Thyroid gland (tissue), 4 donors: Measurements from ENCODE around the gene RAN. TPM values are rescaled to one million over a fixed set of nuclear protein-coding genes. Genes with fewer than 3 reads are reported as not detected.
A peak's percentile ranks its signal among the peaks of the same experiment; 100 is the strongest.

ENCODE experiments used
- DNase-seq, 2 donors: peaks; one replicate each; pipeline ENCODE4 v3.0.0-alpha.2; 2019
- H3K27ac ChIP-seq, 3 donors: fragments of 200-600 bp; sonication (generic); 1 replicate in 2 of 3; 2 replicates in 1 of 3; pipeline ENCODE4 v1.5.1; 2016 to 2019; ENCODE audit warnings: mild to moderate bottlenecking in 1 of 3, moderate library complexity in 1 of 3
- H3K27me3 ChIP-seq: fragments of 200-600 bp; sonication (generic); one replicate; pipeline ENCODE4 v1.5.1; 2019
- H3K36me3 ChIP-seq, 2 donors: fragments of 200-600 bp; sonication (generic); one replicate each; pipeline ENCODE4 v1.5.1; 2016 to 2019
- H3K4me1 ChIP-seq, 2 donors: fragments of 200-600 bp; sonication (generic); one replicate each; pipeline ENCODE4 v1.5.1; 2017 to 2019
- H3K4me3 ChIP-seq, 3 donors: fragments of 200-600 bp; sonication (generic); replicated peaks in 1 of 3; 1 replicate in 2 of 3; 2 replicates in 1 of 3; pipeline ENCODE4 v1.5.1; 2016; ENCODE audit warnings: mild to moderate bottlenecking in 1 of 3
- H3K9me3 ChIP-seq: fragments of 200-600 bp; sonication (generic); one replicate; pipeline ENCODE4 v1.5.1; 2017
- POLR2A ChIP-seq, 2 donors: fragments of 450-650 bp; IDR thresholded peaks; one replicate each; pipeline ENCODE4 v1.6.1; 2017; ENCODE audit warnings: antibody characterized with exemption in 2 of 2, mild to moderate bottlenecking in 2 of 2, moderate library complexity in 1 of 2
- WGBS, 2 donors: methylation state at CpG; one replicate each; pipeline ENCODE4 v1.1.5; 2017; 5-methylcytosine and 5-hydroxymethylcytosine counted together
- intact Hi-C: fragments of 100-400 bp; cut with DNase I; formaldehyde crosslinking; loops from one replicate; pipeline ENCODE4 v1.15.1; 2023
- total RNA-seq, 4 donors: library from RNA; depleted of rRNA; stranded (reverse); fragments of >200 nt; gene quantifications; one replicate each; pipeline ENCODE4 v1.2.3, GENCODE V29; 2016
- TF ChIP-seq, protein P1 (sequence below), 6 experiments: fragments of 200-600 bp in 3 of 6; fragments of 450-650 bp in 3 of 6; sonication (generic) in 3 of 6; IDR thresholded peaks; one replicate each; pipeline ENCODE4 v1.5.1; 2016 to 2019; ENCODE audit warnings: antibody characterized with exemption in 6 of 6, mild to moderate bottlenecking in 2 of 6, inconsistent platforms in 1 of 6, moderate library complexity in 1 of 6

The RAN gene
- total RNA-seq, 4 donors from 2014 or later: 123 to 169 (median 142) TPM

- no peaks in the 10 kb centered on the region for H3K9me3 ChIP-seq
- H3K27me3 ChIP-seq: no peaks in the 10 kb centered on the region
- TF ChIP-seq, protein P1, sequence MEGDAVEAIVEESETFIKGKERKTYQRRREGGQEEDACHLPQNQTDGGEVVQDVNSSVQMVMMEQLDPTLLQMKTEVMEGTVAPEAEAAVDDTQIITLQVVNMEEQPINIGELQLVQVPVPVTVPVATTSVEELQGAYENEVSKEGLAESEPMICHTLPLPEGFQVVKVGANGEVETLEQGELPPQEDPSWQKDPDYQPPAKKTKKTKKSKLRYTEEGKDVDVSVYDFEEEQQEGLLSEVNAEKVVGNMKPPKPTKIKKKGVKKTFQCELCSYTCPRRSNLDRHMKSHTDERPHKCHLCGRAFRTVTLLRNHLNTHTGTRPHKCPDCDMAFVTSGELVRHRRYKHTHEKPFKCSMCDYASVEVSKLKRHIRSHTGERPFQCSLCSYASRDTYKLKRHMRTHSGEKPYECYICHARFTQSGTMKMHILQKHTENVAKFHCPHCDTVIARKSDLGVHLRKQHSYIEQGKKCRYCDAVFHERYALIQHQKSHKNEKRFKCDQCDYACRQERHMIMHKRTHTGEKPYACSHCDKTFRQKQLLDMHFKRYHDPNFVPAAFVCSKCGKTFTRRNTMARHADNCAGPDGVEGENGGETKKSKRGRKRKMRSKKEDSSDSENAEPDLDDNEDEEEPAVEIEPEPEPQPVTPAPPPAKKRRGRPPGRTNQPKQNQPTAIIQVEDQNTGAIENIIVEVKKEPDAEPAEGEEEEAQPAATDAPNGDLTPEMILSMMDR (IDR thresholded peaks at IDR 0.05): peak in 2 of 6 experiments; percentile 32 to 37
- TF ChIP-seq POLR2A (IDR thresholded peaks at IDR 0.05): no peak
- intact Hi-C loops: no loop called here
- H3K4me1 ChIP-seq: peaks cover 18 to 27% of the 10 kb centered on the region in 2 donors
- peaks cover 19 to 23% of the 10 kb centered on the region in 2 donors for H3K36me3 ChIP-seq
- peak overlapping the region in 2 of 3 donors; percentile 42 to 79 for H3K27ac ChIP-seq
- WGBS, 2 donors: 62 to 64% methylated on average over 18 to 30 of the region's 31 CpGs
- H3K4me3 ChIP-seq: peak overlapping the region in 1 of 3 donors; percentile 50
- peak; percentile 53 for DNase-seq
Observed at GRCh38 chr12:130870442-130871285, 1.2 kb upstream of the RAN start.

- intact Hi-C loops: loop anchor here (2.0 kb wide), 1 partner anchor 54 kb away; no protein-coding TSS in a partner anchor
- H3K9me3 ChIP-seq: no peaks in the 10 kb centered on the region
- WGBS, 2 donors: 5 to 13% methylated on average over 8 to 20 of the region's 79 CpGs
- H3K27ac ChIP-seq: peak overlapping the region; percentile 55 to 78 (median 73)
- H3K36me3 ChIP-seq: peaks cover 35 to 37% of the 10 kb centered on the region in 2 donors
- no peak for TF ChIP-seq POLR2A (IDR thresholded peaks at IDR 0.05)
- TF ChIP-seq, protein P1 (IDR thresholded peaks at IDR 0.05): no peak
- H3K4me3 ChIP-seq: peak overlapping the region; percentile 55 to 73 (median 62)
- DNase-seq: peak; percentile 32 to 41
- H3K27me3 ChIP-seq: no peaks in the 10 kb centered on the region
- H3K4me1 ChIP-seq: peaks cover 18 to 27% of the 10 kb centered on the region in 2 donors
Observed at GRCh38 chr12:130872179-130873096, 572 bp downstream of the RAN start.

GRCh38 chr12:130873106-130873795 lies 1.4 kb downstream of the RAN start:
- intact Hi-C loops: loop anchor here (2.0 kb wide), 1 partner anchor 54 kb away; no protein-coding TSS in a partner anchor
- Histone ChIP-seq H3K27ac (no peak overlapping the region), H3K4me3 (peak overlapping the region in 1 of 3 donors; percentile 73), H3K27me3 (no peaks in the 10 kb centered on the region), H3K36me3 (peaks cover 37 to 39% of the 10 kb centered on the region in 2 donors), H3K9me3 (no peaks in the 10 kb centered on the region), H3K4me1 (peaks cover 18 to 27% of the 10 kb centered on the region in 2 donors)
- 38 to 55% methylated on average over 4 of the region's 4 CpGs for WGBS, 2 donors
- DNase-seq: no peak
- TF ChIP-seq, protein P1 (IDR thresholded peaks at IDR 0.05): no peak
- no peak for TF ChIP-seq POLR2A (IDR thresholded peaks at IDR 0.05)

DNA sequence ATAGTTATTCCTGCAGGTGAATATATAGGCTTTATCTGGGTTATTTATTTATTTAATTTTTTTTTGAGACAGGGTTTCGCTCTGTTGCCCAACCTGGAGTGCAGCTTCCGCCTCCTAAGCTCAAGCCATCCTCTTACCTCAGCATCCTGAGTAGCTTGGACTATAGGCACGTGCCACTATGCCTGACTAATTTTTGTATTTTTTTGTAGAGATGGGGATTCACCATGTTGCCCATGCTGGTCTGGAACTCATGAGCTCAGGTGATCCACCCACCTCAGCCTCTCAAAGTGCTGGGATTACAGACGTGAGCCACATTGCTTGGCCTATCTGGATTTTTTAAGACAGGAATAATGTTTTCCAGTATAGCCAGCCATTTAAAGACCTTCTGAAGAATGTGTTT lies 2.0 kb downstream of the RAN start:
- Histone ChIP-seq H3K27me3 (no peaks in the 10 kb centered on the region), H3K4me3 (no peak overlapping the region), H3K36me3 (peaks cover 37 to 39% of the 10 kb centered on the region in 2 donors), H3K27ac (no peak overlapping the region), H3K4me1 (peaks cover 18 to 27% of the 10 kb centered on the region in 2 donors), H3K9me3 (no peaks in the 10 kb centered on the region)
- intact Hi-C loops: loop anchor here (2.0 kb wide), 1 partner anchor 55 kb away; no protein-coding TSS in a partner anchor
- WGBS, 2 donors: 75 to 80% methylated on average over 4 of the region's 4 CpGs
- TF ChIP-seq POLR2A (IDR thresholded peaks at IDR 0.05): no peak
- TF ChIP-seq, protein P1 (IDR thresholded peaks at IDR 0.05): no peak
- DNase-seq: no peak
